OCI-LY1 (cell line): ENCODE measurements around the gene MED31.

Experiments used
- EZH2 ChIP-seq: fragments of 200-600 bp; sonication (generic), shearing (Covaris generic); IDR thresholded peaks from 2 replicates; pipeline ENCODE4 v1.8.0; 2017; ENCODE audit warnings: borderline replicate concordance, mixed run types, mild to moderate bottlenecking, antibody characterized with exemption, low read length, moderate library complexity, mixed read lengths
- TF ChIP-seq, protein P1 (sequence below): fragments of 200-600 bp; sonication (generic), shearing (Covaris generic); IDR thresholded peaks from 2 replicates; pipeline ENCODE4 v1.5.1; 2017; ENCODE audit warnings: mild to moderate bottlenecking, antibody characterized with exemption, low read length, moderate library complexity, mixed read lengths

DNA sequence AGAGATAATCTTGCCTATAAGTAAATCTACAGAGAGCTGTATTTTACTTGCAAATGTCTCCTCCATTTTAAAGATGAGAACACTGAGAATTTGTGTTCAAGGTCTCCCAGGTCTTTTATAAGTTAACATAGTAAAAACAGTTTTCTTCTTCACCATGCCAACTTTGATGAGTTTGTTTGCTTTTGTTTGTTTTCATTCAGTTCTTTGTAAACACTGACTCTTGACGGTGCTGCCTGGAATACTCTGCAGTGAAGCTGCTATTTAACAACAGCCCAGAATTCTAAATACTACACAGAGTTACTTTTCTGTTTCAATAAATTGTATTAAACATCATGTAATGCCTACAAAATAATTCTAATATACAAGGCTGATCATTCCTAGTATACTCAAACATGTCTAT lies 53.7 kb downstream of the MED31 start:
- TF ChIP-seq EZH2: no peak
- TF ChIP-seq, protein P1, sequence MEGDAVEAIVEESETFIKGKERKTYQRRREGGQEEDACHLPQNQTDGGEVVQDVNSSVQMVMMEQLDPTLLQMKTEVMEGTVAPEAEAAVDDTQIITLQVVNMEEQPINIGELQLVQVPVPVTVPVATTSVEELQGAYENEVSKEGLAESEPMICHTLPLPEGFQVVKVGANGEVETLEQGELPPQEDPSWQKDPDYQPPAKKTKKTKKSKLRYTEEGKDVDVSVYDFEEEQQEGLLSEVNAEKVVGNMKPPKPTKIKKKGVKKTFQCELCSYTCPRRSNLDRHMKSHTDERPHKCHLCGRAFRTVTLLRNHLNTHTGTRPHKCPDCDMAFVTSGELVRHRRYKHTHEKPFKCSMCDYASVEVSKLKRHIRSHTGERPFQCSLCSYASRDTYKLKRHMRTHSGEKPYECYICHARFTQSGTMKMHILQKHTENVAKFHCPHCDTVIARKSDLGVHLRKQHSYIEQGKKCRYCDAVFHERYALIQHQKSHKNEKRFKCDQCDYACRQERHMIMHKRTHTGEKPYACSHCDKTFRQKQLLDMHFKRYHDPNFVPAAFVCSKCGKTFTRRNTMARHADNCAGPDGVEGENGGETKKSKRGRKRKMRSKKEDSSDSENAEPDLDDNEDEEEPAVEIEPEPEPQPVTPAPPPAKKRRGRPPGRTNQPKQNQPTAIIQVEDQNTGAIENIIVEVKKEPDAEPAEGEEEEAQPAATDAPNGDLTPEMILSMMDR: no peak
